HEK293T (cell line): ENCODE measurements around the gene CDH15.

Source experiments
- ARNT ChIP-seq: fragments of 450-650 bp; IDR thresholded peaks from 2 replicates; pipeline ENCODE4 v1.6.1; 2017; ENCODE audit warnings: mild to moderate bottlenecking
- CTBP1 ChIP-seq: fragments of 450-650 bp; IDR thresholded peaks from 2 replicates; pipeline ENCODE4 v1.6.1; 2016; ENCODE audit warnings: borderline replicate concordance
- HDGF ChIP-seq: fragments of 450-650 bp; IDR thresholded peaks from 2 replicates; pipeline ENCODE4 v1.6.1; 2017; ENCODE audit warnings: antibody characterized with exemption, borderline replicate concordance

GRCh38 chr16:89143201-89143741, 28.3 kb upstream of the CDH15 start:
- TF ChIP-seq ARNT, result no peak
- no peak for TF ChIP-seq CTBP1
- TF ChIP-seq HDGF, result no peak
